ENCODE results near the gene UBR4.
A peak's percentile ranks its signal among the peaks of the same experiment; 100 is the strongest.

Gene UBR4

DNA sequence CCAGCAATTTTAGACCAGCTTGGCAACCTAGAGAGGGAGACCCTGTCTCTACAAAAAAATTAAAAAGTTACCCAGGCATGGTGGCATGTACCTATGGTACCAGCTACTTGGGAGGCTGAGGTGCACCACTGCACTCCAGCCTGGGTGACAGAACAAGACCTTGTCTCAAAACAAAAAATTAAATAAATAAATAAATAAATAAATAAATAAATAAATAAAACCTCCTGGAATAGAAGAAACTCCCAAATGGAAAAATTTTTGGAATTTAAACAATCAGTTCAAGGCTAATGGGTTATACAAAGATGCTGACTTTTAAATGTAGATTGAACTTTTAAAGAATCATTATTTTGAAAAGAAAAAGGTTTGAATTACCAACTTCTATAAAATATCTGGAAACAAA is 22.2 kb downstream of the UBR4 start:
- no peak for DNase-seq

DNA sequence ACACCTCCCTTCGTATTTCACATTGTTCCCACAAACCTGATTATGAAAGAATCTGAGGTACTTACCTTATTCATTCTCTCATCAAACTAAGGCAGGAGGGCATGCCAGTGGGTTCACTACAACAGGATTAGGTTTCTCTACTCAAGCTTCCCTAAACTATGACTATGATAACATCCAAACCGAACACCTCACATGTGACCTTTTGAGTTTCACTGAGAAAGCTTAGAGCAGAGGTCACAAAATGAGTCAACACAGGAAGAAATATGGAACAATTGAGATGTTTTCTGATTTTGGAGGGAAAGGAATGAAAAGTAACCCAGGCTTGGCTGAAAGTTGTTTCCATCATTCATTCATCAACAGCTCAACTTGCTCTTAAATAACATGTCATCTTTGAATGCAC is 24.1 kb downstream of the UBR4 start:
- no peak for DNase-seq

DNA sequence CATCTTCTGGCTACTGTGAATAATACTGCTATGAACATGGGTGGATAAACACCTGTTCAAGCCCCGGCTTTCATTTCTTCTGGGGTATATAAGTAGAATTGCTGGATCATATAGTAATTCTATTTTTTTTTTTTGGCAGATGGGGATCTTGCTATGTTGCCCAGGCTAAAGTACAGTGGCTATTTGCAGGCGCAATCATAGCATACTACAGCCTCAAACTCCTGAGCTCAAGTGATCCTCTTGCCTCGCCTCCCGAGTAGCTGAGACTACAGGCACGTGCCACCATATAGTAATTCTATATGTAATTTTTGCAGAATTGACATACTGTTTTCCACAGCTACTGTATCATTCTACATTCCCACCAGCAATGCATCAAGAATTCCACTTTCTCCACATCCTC is 27.8 kb downstream of the UBR4 start:
- no peak for DNase-seq

DNA sequence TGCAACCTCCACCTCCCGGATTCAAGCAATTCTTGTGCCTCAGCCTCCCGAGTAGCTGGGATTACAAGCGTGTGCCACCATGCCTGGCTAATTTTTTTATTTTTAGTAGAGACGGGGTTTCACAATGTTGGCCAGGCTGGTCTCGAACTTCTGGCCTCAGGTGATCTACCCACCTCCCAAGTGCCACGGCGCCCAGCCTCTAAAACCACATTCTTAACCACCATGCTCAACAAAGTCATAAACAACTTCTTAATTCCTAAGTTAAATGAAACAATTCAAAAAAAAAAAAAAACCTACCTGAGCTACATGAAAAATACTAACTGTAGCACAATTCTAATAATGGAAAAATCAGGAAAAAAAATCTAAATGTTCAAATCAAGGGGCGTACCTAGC is 29.8 kb downstream of the UBR4 start:
- DNase-seq, result peak; percentile 21

DNA sequence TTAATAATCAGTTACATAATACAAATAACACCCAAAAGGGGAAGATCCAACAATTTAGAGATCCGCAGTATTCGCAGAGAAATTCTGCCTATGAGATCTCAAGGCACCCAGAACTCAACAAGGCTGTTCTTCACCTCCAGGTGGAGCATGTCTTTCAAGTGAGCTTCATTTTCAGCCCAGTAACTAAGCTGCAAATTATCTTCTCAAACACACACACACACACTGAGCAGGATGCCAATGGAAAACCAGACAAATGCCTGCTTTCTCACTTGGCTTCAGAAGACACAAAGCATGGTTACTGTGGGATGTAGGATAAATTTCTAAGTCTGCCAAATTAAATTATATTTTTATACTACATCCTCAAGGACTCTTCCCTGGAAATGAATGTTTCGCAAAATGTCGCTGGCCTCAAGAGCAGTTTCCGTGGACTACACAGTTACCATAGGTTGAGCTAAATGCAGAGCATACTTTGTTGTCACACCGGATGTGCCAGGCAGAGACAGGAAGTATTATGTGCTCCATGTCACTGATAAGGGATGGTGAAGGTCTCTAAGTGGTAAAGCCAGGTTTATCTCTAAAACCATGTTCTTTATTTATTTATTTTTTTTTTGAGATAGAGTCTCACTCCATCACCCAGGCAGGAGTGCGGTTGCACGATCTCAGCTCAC is 30.3 kb downstream of the UBR4 start:
- peak; percentile 96 for DNase-seq

DNA sequence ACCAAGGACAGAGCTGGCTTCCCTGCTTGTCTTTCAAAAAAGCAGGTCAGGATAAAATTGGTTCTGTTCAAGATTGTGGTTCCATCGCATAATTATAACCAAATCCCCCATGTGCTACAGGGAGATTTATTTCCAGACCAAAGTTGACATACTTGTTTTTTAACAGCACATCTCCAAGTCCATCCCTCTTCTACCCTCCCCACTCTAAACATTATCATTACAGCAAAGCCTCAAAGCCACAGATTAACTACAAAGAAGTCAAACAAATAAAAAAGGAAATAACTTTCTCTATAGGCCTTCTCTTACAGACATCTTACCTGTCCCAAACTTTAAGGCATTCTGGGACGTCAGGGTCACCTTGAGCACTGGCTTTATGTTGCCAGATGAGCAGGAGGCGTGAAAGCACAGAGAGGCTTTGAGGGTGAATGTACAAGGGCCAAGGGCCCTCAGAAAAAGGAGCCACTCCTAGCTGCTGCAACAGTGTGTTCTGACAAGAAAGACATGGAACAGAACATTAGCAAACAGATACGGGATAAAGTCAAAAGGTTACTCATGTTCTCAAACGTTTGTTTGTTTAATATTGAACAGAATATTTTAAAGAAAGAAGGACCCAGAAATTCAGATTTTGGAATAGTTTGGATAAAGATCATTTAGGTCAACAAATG is 31.2 kb downstream of the UBR4 start:
- no peak for DNase-seq

DNA sequence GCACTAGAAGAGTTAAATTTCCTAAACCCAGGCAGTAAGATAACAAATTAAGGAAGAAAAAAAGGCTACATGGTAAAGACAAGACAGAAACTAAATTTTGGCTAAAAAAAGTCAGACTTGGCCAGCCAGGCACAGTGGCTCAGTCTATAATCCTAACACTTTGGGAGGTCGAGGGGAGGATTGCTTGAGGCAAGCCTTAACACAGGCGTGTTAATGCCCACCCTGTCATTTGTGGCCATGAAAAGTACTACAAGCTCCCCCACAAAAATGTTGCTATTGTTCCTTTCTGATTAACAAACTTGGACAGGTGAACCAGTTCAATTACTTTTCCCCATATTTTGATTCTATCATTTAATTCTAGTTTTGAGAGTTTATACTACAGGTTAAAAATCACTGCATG is 32.3 kb downstream of the UBR4 start:
- DNase-seq, result no peak

DNA sequence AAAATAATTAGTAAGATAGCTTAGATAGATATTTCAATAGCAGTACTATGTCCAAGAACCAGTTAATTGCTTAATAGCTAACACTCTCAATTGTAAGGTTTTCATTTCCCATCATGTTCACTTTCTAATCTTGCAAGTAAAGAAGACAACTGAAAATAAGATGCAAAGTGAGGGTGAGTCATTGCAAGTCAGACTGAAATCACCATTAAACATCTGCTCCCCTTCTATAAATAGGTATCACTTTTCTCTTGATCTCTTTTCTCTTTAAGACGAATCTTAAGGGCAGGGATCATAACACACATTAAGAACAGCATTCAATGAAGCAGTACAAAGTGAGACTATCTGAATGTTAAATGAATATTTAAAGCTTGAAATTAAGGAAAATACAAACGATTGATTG is 40.4 kb downstream of the UBR4 start:
- DNase-seq, result peak; percentile 38

DNA sequence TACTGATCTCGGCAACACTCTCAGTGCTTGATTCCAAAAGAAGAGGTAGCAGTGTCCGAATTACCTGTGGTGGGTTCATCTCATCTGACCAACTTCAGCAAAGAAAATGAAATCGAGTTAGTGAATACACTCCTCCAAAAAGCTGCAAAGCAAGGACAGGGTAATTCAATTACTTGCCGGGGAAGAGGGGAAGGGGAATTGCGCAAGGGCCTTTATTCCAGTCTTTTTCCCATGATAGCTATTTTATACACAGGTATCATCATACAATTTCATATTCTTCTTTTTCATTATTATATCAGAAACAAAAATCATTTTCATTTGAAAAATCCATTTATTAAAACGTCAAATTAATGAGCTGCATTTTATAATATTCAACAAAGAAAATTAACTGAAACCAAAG is 42.9 kb downstream of the UBR4 start:
- DNase-seq, result no peak

DNA sequence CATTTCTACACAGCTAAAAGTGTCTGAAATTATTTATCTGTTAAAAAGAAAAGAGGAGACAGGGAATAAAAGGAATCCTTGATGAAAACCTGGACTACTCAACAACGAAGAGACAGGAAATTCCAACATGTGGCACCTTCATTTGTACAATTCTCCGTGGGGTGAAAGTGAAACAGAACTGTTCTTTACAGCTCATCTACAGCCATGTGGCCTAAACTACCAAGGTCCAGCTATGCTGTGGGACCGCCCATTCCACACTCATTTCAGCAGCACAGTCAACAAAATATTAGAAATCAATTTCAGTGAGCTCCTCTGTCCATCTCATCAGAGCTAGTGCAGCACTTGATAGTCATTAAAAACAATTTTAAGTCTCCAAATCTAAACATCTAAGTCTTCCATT is 44.0 kb downstream of the UBR4 start:
- DNase-seq, result no peak

DNA sequence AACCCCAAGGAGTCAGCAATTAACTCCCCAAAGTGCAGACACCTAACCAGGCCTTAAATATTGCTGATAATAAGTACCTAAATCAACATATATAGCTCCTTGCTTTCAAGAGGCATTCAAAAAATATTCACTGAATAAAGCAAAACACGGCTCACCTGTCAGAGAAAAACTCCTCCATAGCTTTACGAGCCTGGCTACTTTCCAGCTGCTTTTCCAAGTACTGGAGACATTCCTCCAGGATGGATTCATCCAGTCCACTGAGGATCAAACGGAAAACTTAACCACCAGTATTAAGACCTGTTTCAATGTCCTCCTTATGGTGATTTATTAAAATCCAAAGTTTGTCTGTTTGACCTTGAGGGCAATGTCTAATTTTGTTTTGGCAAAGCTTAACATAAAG is 44.6 kb downstream of the UBR4 start:
- DNase-seq, result no peak

DNA sequence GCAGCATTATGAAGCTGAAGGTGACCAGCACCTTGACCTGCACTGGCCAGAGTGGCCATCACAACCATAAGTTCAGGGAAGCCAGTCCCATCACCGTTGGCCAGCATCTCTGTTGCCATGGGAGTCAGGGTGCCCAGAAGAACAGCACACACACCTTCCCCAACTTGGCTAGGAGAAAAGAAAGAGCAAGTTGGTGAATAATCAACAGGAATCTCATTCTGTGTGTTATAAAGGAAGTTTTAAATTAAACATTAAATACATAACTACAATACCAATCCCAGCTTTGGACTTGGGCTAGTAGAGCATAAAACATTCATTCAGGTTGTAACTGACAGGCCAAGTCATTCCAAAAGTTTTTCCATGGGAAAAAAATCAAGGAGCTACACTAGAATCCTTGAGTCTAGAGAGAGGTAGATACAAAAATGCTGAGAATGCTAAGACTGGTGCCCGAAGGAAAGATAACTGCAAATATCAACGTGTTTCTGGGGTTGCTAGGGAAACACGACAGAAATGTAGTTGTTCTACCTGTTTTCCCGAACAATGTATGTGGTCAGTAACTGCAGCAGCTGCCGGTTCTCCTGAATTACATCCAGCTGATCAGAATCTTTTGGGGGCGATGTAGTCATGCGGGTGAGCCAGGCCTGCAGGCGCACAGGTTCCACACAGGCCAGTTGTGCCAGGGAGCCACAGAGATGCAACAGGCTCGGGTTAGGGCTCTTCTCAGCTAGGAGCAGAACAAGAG is 45.6 kb downstream of the UBR4 start:
- no peak for DNase-seq

DNA sequence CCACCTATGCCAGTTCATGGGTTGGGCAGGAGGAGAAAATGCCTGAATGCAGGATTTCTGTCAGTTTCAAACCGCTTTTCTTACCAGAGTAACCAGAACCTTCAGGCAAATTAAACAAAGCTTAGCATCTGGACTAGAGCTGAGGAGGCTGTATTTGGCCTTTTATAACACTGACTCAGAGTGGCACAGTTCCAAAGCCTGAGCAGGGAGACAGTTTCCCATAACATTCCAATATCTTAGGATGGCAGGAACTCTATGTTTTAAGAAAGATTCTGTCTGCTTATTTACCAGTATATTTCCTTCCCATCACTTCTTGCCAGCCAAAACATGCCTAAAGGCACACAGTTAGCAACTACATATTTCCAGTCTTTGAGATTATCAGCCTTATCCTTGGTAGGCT is 46.8 kb downstream of the UBR4 start:
- no peak for DNase-seq

DNA sequence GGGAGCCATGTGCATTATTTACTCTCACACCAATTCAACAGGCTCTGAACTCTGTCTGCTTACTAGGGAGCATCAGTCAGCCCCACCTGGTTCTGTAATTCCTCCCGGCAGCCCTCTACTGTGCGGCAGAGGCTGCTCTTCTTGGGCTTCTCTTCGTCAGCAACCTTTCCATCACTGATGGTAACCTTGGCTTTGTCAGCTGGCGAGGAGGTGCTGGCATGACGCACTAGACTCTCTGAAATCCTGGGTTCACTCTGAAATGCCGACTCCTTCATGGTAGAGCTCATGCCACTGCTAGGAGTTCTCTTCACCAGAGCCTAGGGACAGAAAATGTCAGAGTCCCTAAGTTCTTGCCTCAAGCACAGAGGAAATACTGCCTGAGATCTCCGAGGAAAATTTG is 49.2 kb downstream of the UBR4 start:
- no peak for DNase-seq

DNA sequence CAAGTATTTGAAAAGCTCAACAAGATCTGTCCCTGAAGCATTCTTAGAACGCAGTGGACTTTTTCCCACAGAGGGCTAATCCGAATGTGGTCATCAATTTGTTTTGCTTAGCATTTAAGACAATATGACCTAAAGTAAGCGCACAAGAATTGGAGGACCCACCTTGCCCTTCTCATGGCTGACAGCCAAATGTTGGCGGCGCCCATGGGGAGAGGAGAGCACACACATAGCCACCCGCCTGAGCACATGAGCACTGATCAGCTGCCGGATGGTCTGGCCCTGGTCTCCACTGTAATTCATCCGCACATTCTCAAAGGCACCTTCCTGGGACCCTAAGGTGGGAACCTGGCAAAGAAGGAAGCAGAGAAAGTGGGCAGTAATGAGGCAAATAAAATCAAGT is 52.4 kb downstream of the UBR4 start:
- DNase-seq, result no peak

DNA sequence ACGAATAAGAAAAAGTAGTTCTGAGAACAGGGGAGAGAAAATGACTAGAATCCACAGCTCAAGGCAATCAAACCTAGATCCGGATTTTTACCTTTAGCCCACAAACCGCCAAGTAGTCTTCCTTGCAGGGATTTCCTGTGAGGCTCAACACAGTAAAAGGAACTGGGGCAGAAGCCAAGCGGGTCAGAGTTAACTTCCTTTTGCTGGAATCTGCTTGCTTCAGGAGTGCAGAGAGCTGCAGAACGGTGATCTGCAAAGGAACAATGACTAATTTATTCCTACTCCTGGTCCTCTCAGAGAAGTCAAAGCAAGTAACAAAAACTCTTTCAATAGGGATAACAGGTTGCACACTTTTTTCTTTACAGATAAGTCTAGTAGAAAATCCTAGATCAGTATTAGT is 53.4 kb downstream of the UBR4 start:
- DNase-seq, result no peak

DNA sequence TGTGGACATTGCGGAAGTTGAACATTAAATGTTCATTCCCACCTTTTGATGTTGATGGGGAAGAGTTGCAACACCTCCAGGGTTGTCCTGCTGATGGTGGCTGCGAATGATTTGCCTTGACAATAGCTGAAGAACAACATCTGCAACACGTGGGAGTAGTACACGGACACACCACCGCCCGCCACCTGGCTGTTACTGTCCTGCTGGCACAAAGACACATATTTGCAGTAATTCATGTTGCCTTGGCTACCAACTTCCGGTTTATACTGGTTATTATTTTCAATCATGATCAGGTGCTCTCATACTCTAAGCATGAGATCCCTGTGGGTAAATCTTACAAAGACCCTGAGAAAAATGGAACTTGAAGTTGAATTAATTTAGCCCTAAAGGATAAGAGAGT is 55.2 kb downstream of the UBR4 start:
- no peak for DNase-seq

DNA sequence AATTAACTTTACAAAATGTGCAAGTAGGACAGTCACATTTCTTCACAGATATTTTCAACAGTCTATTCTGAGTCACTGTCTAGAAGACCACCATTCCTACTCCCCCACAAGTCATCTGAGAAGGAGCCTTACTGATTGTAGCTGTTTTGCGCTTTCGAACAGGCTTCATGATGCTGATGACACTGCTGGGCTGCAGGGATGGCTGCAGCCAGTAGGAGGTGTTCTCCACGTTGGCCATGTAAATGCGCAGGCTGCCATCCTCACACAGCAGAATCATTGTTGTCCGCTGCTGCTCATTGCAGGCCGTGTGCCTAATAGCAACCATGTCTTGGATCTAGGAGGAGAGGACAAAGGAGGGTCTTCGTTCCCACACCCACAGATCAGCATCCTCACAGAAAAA is 56.9 kb downstream of the UBR4 start:
- no peak for DNase-seq

DNA sequence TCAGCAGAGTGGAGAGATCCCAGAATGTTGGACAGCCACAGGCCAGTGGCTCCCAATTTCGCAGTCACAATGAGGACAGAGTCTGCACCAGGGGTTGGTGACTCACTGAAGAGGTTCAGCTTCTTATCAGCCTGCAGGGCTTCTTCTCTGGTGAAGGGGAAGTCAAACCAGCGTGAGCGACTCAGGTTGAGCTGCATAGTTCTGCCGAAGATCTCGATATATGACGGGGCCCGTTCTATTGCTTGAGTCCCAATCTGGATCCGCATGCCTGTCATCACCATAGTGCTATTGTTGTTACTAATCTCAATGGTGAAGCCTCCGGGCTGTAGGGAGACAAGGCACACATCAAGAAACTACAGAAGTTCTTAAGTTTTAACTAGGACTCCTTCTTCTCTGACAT is 58.5 kb downstream of the UBR4 start:
- no peak for DNase-seq

DNA sequence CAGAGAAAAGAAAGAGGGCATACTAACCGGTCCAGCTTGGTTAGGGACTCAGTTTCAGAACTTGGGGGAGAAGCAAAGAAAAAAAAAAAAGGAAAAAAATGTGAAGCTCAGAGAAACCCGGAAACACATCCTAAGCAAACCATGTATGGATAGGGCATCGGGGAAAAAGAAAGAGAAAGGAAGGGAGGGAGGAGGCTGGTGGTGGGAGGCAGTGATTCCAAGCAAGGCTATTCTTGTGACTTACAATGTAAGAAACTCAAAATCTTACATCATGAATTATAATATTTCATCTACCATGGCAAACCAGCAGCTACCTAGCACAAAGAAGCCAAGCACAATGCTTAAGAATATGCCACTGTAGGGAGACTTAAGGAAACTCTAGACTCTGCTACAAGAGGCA is 60.3 kb downstream of the UBR4 start:
- DNase-seq, result no peak

DNA sequence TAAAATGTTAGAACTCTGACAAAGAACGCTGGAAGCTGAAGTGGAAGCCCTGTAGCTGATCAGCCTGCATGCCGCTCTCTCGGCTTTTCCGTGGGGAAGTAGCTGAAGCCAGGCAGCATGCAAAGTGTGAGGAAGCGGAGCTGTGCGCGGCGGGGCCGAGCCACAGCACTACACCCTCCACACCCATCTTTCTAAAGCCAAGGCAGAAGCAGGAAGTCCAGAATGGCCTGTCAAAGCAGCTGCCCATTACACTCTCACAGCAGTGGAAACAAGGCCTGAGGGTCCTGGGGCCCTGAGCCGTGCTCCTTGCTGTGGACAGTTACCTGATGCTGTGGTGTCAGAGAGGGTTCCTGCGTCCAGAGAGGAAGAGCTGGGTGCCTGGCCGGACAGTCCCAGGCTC is 69.6 kb downstream of the UBR4 start:
- DNase-seq, result no peak

DNA sequence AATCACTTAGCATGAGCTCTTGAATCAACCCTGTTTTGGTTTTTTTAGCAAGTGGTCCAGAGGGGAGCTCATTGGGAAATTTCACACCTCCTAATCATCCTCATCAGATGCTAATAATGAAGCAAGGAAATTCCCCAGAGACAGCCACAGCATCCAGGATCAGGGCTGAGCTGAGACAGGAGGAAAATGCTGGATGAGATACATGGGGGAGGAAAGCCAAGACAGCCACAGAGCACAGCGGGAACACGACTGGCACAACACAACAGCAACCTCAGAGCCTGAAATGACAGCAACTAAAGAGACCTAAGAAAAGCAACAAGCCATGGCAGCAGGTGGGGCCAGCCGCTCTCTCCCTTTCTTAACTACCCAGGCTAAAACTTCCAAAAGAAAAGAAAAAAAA is 70.4 kb downstream of the UBR4 start:
- no peak for DNase-seq

DNA sequence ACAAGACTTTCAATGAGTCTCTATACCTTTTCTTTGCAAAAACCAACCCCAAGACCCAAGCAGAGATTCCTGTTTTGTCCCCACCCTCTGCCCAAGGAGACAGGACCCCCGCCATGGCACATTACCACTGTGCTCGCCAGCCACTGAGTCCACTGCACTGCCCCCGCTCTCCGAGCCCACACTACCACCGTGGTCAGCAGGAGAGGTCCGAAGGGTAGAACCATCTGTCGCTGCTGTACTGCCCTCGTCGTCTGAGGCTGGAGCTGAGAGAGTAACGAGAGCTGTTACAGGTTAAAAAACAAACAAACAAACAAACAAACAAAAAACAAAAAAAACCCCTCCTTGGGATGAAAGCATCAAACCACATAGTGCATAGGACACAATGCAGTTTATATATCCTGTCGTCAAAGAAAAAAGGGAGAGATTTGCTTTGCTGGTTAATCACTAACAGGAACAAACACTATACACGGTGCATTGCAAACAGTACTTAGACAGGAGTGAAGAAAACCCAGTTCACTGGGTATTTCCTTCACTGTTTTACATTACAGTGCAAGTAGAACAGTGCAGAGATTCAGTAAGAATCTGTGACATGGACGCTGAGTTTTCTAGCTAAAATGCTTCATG is 71.0 kb downstream of the UBR4 start:
- DNase-seq, result no peak

DNA sequence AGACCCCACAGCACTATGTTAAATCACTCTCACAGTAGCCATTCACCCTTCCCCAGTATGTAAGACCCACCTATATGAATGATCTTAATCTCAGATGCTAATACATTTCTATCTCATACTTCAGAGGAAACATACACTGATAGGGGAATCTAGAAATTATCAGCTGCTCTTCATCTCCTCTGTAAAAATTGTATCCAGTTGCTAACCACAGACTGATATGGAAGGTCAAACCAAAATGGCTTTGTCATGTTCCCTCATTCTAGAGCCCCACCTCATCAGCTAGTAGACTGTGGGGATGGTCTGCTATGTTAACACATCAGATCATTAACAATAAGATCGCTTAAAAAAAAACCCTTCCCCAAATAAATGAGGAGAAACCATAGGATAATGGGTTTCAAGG is 71.7 kb downstream of the UBR4 start:
- DNase-seq, result no peak
